Esophagus (tissue), 2 donors: ENCODE results near the gene LRBA. TPM values are rescaled to one million over a fixed set of nuclear protein-coding genes. Genes with fewer than 3 reads are reported as not detected.

ENCODE experiments used
- H3K27ac ChIP-seq, 2 donors: one replicate each; pipeline ENCODE4 v1.5.1; 2013; ENCODE audit warnings: low read depth in 2 of 2, mild to moderate bottlenecking in 2 of 2, inconsistent platforms in 1 of 2, low read length in 1 of 2, moderate library complexity in 1 of 2
- H3K27me3 ChIP-seq, 2 donors: one replicate each; pipeline ENCODE4 v1.6.1; 2013; ENCODE audit warnings: low read length in 2 of 2, control low read depth in 1 of 2, mild to moderate bottlenecking in 1 of 2; ENCODE audit not compliant: insufficient read depth in 2 of 2, control insufficient read depth in 1 of 2
- H3K36me3 ChIP-seq, 2 donors: one replicate each; pipeline ENCODE4 v1.6.1; 2013; ENCODE audit warnings: low read length in 1 of 2; ENCODE audit not compliant: control insufficient read depth in 2 of 2, insufficient read depth in 2 of 2
- H3K4me1 ChIP-seq, 2 donors: one replicate each; pipeline ENCODE4 v1.6.1; 2013; ENCODE audit warnings: low read length in 1 of 2; ENCODE audit not compliant: control insufficient read depth in 2 of 2, insufficient read depth in 2 of 2
- H3K4me3 ChIP-seq, 2 donors: one replicate each; pipeline ENCODE4 v1.5.1; 2013; ENCODE audit warnings: low read length in 2 of 2, mild to moderate bottlenecking in 2 of 2, low read depth in 1 of 2, moderate library complexity in 1 of 2
- H3K9me3 ChIP-seq, 2 donors: one replicate each; pipeline ENCODE4 v1.6.1; 2013; ENCODE audit warnings: mild to moderate bottlenecking in 2 of 2, low read depth in 1 of 2, low read length in 1 of 2, moderate library complexity in 1 of 2; ENCODE audit not compliant: control insufficient read depth in 2 of 2, insufficient read depth in 1 of 2
- WGBS, 2 donors: extraction: QIAGEN DNeasy Blood & Tissue Kit; methylation state at CpG; one replicate each; pipeline ENCODE4 v1.1.7; 2013; 5-methylcytosine and 5-hydroxymethylcytosine counted together
- polyA plus RNA-seq, 2 donors: library from polyadenylated mRNA; stranded (reverse); fragments of 200-250 nt; gene quantifications; one replicate each; pipeline ENCODE4 v1.2.3, GENCODE V29; 2013
- donor health status: healthy with polysubstance abuse.
- donor health status: Bipolar disorder and iron deficiency.

Gene LRBA
- polyA plus RNA-seq, 2 donors, result 13.1 to 24.7 TPM

DNA sequence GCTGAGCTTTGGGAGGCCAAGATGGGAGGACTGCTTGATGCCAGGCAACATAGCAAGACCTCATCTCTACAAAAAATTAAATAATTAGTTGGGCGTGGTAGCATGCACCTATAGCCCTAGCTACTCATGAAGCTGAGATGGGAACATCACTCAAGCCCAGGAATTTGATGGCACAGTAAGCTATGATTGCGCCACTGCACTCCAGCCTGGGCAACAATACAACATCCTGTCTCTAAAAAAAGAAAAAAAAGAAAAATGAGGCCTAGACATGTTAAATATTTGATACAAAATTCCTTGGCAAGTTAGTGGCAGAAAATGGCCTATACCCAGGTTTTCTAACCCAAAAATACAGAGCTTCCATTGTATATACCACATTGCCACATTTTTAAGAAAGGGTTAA is 521.2 kb downstream of the LRBA start:
- Histone ChIP-seq H3K9me3 (no peaks in the 10 kb centered on the region), H3K4me1 (no peaks in the 10 kb centered on the region), H3K4me3 (no peak overlapping the region), H3K27me3 (no peaks in the 10 kb centered on the region), H3K27ac (no peak overlapping the region), H3K36me3 (no peaks in the 10 kb centered on the region)
- WGBS, 2 donors, result 93% methylated on average over 2 of the region's 2 CpGs

GRCh38 chr4:150491132-150492049 is 523.7 kb downstream of the LRBA start:
- Histone ChIP-seq H3K4me1 (no peaks in the 10 kb centered on the region), H3K27me3 (no peaks in the 10 kb centered on the region), H3K36me3 (no peaks in the 10 kb centered on the region), H3K9me3 (no peaks in the 10 kb centered on the region), H3K4me3 (no peak overlapping the region), H3K27ac (no peak overlapping the region)
- 57 to 63% methylated on average over 3 of the region's 3 CpGs for WGBS, 2 donors

GRCh38 chr4:150482581-150482980 is 532.5 kb downstream of the LRBA start:
- Histone ChIP-seq H3K36me3 (no peaks in the 10 kb centered on the region), H3K4me1 (no peaks in the 10 kb centered on the region), H3K27me3 (no peaks in the 10 kb centered on the region), H3K9me3 (no peaks in the 10 kb centered on the region), H3K4me3 (no peak overlapping the region), H3K27ac (no peak overlapping the region)
- WGBS, 2 donors, result 84 to 89% methylated on average over 4 of the region's 4 CpGs

DNA sequence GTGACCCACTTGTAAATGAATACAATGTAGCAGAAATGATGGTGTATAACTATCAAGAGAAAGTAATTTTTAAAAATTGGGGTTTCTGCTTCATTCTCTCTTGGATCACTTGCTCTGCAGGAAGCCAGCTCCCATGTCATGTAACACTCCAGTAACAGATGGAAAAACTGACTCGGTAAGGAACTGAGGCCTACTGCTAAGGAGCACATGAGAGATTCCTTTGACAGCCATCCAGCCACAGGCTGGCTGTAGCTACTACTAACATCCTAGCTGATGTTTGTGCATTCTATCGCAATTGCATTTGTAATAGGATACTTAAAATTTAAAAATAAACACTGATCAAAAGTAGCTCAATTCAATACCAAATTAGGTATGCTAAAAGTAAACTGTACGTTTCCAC is 535.4 kb downstream of the LRBA start:
- no peaks in the 10 kb centered on the region for H3K27me3 ChIP-seq
- no peak overlapping the region for H3K27ac ChIP-seq
- no peaks in the 10 kb centered on the region for H3K4me1 ChIP-seq
- H3K36me3 ChIP-seq, result no peaks in the 10 kb centered on the region
- 80 to 82% methylated on average over 3 of the region's 3 CpGs for WGBS, 2 donors
- no peaks in the 10 kb centered on the region for H3K9me3 ChIP-seq
- H3K4me3 ChIP-seq, result no peak overlapping the region

DNA sequence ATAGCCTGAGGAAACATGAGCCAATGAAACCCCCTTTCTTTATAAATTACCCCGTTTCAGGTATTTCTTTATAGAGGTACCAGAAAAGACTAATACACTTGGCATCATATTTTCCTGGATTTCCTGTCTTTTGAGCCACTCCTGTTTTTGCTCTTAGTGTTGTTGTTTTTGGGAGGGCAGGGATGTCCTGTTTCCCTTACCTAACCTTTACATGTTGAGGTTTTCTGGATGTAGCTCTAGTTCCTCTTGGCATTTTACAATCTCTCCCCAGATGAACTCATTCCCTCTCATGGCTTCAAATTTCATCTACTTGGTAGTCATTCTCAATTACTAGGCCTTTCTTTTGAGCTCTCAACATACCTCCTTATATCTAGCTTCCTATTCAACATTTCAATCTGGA is 537.2 kb downstream of the LRBA start:
- Histone ChIP-seq H3K36me3 (no peaks in the 10 kb centered on the region), H3K9me3 (no peaks in the 10 kb centered on the region), H3K27me3 (no peaks in the 10 kb centered on the region), H3K27ac (no peak overlapping the region), H3K4me3 (no peak overlapping the region), H3K4me1 (no peaks in the 10 kb centered on the region)
- 82 to 91% methylated on average over 1 of the region's 1 CpG for WGBS, 2 donors

DNA sequence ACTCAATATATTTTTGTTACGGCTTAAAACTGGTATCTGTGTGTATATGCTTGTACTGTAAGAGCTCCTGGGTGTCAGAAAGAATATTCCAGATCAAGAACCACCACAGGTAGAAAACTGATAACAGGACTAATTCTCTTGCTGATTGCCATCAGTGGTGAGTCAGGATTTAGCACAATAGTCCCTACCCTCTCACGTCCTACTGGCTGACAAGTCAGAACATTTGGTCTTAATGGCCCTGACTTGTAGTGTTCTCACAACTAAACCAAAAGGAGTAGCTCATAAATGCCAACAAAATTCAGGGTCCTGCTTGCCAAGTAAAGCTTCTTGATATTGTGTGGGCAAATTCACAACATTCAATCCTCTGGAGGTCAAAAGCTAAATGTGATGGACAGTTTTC is 538.3 kb downstream of the LRBA start:
- H3K4me3 ChIP-seq, result no peak overlapping the region
- H3K27me3 ChIP-seq, result no peaks in the 10 kb centered on the region
- 69 to 79% methylated on average over 2 of the region's 2 CpGs for WGBS, 2 donors
- H3K4me1 ChIP-seq, result no peaks in the 10 kb centered on the region
- no peaks in the 10 kb centered on the region for H3K9me3 ChIP-seq
- no peaks in the 10 kb centered on the region for H3K36me3 ChIP-seq
- H3K27ac ChIP-seq, result no peak overlapping the region

DNA sequence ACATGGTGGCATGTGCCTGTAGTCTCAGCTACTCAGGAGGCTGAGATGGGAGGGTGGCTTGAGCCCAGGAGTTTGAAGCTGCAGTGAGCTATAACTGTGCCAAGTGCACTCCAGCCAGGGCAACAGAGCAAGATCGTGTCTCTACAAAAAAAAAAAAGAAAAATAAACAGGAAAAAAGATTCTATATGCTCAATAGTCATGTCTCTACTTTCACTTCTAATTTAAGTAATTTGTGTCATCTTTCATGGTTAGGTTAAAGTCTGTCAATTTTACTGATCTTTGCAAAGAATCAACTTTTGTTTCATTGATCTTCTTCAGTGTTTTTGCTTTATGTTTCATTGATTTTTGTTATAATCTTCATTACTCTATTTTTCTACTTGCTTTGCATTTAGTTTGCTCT is 539.3 kb downstream of the LRBA start:
- Histone ChIP-seq H3K36me3 (no peaks in the 10 kb centered on the region), H3K27ac (no peak overlapping the region), H3K9me3 (no peaks in the 10 kb centered on the region), H3K4me1 (no peaks in the 10 kb centered on the region), H3K4me3 (no peak overlapping the region), H3K27me3 (no peaks in the 10 kb centered on the region)
- 75 to 81% methylated on average over 1 of the region's 1 CpG for WGBS, 2 donors

- Histone ChIP-seq H3K4me1 (no peaks in the 10 kb centered on the region), H3K9me3 (no peaks in the 10 kb centered on the region), H3K27me3 (no peaks in the 10 kb centered on the region), H3K4me3 (no peak overlapping the region), H3K27ac (no peak overlapping the region), H3K36me3 (no peaks in the 10 kb centered on the region)
- 66 to 77% methylated on average over 2 of the region's 2 CpGs for WGBS, 2 donors
Observed at GRCh38 chr4:150464523-150464922, 550.6 kb downstream of the LRBA start.

- Histone ChIP-seq H3K4me1 (no peaks in the 10 kb centered on the region), H3K27me3 (no peaks in the 10 kb centered on the region), H3K9me3 (no peaks in the 10 kb centered on the region), H3K36me3 (no peaks in the 10 kb centered on the region), H3K27ac (no peak overlapping the region), H3K4me3 (no peak overlapping the region)
- 82 to 84% methylated on average over 2 of the region's 2 CpGs for WGBS, 2 donors
Observed at GRCh38 chr4:150462743-150463142, 552.3 kb downstream of the LRBA start.

- Histone ChIP-seq H3K27ac (no peak overlapping the region), H3K4me3 (no peak overlapping the region), H3K27me3 (no peaks in the 10 kb centered on the region), H3K9me3 (no peaks in the 10 kb centered on the region), H3K4me1 (no peaks in the 10 kb centered on the region), H3K36me3 (no peaks in the 10 kb centered on the region)
- whole genome bisulfite sequencing, 2 donors, result 95 to 98% methylated on average over 1 of the region's 1 CpG
Observed at GRCh38 chr4:150461957-150462356, 553.1 kb downstream of the LRBA start.
